Measurements from ENCODE around the gene FGGY.
"Not testable (repeated sequence)": the region's sequence is repeated elsewhere in the genome, so short reads cannot be mapped to it uniquely, and the experiment has no call there.

The FGGY gene

DNA sequence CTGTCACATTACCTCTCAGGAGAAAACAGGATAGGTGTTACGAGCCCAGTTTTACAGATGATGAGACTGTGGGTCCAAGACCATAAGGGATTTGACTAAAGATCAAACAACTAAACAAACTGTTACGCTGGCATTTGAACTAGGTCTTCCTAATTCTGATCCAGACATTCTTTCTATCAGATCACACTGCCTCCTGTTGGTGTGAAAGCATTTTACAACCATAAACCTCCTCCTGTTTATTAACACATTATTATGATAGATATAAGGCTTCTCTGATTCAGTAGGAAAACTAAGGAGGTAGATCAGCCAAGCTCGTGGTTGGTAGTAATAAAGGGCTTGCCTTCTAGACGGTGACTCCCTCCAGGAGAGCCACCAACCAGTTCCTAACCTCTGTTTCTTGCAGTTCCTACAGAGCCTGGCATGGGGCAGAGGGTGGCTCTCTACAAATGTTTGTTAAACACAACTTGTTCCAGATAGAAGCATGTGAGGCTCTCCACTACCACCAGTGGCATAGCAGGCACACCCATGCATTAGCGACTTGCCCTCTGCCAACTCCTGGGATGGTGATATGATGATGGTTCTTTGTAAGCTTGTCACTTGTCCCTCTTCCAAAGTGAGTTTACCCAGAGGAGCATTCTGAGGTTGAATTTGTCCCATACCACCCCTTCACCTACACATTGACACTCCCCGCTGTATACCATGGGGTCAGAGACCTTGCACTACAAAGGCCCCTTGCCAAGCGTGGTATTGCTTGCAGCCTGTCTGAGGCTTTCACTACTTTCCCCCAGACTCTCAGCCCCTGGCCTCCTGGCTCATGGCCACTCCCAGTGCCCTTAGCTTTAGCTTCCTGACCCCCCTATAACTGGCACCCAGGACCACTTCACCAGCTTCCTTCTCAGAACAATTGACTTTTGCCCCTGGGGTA lies 421.4 kb downstream of the FGGY start:
- peak; percentile 24 for DNase-seq

DNA sequence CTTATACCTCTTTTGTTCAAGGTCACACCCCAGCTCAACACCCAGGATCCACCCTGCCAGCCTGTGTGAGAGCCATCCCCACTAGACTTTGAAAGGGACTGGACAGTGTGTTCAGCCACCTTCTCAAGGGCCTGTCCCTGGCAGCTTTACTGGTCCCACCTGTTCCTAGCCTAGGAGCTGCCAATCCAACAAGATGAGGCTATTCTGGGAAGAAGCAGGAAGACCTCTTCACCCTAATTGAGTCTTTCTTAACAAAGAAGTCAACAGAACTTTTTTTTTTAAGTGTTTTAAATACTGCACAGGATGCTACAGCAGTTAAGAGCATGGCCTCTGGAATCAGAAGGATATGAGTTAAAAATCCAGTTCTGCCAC lies 422.1 kb downstream of the FGGY start:
- no peak for DNase-seq

GRCh38 chr1:59720326-59721115 lies 423.6 kb downstream of the FGGY start:
- DNase-seq: no peak

- DNase-seq: peak; percentile 90
Measured at GRCh38 chr1:59730302-59730701, 433.4 kb downstream of the FGGY start.

DNA sequence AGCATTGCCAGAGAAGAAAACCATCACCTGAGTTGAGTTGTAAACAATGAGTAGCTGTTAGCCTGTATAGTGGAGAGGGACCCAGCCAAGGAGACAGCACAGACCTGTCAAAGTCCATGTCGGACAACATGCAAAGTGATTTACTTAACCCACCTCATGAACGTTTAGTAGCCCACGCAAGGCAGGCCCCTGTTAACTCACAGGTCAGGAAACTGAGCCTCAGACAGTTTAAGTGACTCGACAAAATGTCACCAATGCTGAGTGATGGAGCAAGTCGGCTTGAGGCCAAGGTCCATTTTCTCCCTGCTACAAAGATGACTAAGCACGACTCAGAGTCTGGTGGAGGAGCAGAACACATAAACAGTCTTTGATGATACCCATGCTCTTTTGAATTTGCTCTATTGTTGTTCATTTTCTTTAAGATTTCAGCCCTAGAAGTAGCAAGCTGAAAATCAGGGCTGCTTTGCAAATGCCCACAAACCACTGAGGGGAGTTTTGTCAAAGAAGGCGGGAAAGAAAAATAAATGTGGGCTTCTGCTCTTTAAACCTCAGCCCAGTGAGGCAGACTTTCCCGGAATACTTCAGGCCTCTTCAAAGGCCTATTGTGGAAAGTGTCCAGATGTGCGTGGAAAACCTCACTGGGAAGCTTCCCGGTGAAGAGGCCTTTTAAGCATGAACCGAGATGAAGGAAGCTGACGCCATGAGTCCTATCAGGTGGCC lies 434.0 kb downstream of the FGGY start:
- peak; percentile 96 for DNase-seq

- peak; percentile 11 for DNase-seq
Measured at GRCh38 chr1:59731591-59731990, 434.7 kb downstream of the FGGY start.

GRCh38 chr1:59732214-59732955 lies 435.5 kb downstream of the FGGY start:
- DNase-seq: peak; percentile 32

- no peak for DNase-seq
Measured at GRCh38 chr1:59733443-59734141, 436.7 kb downstream of the FGGY start.

DNA sequence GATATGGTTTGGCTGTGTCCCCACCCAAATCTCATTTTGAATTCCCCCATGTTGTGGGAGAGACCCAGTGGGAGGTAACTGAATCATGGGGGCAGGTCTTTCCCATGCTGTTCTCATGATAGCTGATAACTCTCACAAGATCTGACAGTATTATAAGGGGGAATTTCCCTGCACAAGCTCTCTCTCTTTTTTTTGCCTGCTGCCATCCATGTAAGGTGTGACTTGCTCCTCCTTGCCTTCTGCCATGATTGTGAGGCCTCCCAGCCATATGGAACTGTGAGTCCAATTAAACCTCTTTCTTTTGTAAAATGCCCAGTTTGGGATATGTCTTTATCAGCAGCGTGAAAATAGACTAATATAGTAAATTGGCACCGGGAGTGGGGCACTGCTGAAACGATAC lies 439.0 kb downstream of the FGGY start:
- not testable (repeated sequence) for DNase-seq

DNA sequence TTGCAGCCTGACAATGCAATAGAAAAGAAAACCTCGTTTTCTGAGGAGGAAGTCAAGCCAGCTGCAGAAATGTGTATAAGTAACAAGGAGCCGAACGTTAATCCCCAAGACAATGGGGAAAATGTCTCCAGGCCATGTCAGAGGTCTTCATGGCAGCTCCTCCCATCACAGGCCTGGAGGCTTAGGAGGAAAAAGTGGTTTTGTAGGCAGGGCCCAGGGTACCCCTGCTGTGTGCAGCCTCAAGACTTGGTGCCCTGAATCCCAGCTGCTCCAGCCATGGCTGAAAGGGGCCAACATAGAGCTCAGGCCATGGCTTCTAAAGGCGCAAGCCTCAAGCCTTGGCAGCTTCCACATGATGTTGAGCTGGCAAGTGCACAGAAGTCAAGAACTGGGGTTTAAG lies 439.9 kb downstream of the FGGY start:
- DNase-seq: no peak

GRCh38 chr1:59737638-59738037 lies 440.7 kb downstream of the FGGY start:
- DNase-seq: no peak

DNA sequence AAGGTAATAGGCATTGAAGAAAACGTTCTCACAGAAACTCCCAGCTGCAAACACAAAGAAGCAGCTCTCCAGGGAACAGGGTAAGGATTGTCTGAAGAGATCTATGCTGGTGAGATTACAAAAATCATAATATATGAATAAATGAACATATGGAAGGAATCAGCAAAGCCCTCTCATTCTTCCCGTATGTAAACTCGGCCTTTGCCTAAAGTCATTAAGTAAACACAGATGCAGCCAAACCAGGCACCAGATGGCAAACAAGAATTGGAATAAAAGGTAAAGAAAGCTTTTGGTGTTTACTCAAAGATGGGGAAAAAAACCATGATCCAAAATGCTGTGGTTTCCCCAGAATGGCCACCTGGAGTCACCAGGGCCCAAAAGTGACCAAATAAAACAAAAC lies 441.3 kb downstream of the FGGY start:
- DNase-seq: peak; percentile 80

DNA sequence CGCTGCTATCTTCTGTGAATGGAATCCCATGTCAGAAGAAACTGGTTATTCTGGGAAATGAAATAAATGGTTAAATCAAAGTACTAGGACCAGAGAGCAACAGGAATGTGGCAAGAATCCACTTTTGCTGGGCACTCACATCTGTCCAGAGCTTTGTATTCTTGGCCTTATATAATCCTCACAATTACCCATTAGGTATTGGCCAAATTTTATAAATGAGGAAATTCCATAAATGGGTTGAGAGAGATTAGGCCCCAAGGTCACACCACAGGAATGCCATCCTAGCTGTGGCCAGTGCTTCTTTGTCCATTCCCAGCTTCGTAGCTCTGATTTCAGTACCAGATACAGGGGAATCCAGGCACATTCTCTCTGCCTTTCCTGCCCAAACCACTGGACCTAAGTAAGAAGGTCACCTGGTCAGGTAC lies 441.7 kb downstream of the FGGY start:
- DNase-seq: peak; percentile 87

DNA sequence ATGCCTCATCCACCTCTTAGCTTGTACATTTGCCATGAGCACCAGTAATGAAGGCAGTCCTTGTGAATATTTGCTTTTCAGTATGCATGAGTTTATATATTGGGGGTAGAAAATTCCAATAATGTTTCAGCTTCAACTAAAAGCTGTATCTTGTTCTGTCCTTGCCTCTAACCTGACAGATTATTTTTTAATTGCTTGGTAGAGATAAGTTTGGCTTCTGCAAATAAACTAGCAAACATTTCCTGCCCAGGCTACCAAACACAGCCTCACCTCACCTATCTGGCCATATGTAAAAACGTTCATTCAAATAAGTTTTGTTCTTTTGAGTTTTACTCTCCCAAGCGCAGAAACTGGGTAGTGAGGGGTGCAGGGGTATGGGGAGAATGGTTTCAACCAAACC lies 442.2 kb downstream of the FGGY start:
- DNase-seq: no peak

DNA sequence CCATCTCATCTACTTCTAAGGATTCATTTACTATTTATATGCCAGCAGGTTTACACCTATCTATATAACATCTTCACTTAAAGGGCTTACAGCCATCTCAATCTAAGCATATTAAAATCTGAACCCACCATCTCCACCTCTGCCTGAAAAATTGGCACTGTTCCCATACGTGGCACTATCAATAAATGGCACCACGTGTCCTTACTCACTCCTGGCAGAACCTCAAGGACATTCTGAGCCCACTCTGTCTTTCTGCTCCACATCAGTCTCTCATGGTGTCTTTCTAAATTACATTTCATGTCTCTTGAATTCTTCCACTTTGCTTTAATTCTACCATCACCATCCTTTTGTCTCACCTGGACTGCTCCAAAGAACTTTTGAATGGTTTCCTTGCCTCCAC lies 445.6 kb downstream of the FGGY start:
- DNase-seq: no peak

DNA sequence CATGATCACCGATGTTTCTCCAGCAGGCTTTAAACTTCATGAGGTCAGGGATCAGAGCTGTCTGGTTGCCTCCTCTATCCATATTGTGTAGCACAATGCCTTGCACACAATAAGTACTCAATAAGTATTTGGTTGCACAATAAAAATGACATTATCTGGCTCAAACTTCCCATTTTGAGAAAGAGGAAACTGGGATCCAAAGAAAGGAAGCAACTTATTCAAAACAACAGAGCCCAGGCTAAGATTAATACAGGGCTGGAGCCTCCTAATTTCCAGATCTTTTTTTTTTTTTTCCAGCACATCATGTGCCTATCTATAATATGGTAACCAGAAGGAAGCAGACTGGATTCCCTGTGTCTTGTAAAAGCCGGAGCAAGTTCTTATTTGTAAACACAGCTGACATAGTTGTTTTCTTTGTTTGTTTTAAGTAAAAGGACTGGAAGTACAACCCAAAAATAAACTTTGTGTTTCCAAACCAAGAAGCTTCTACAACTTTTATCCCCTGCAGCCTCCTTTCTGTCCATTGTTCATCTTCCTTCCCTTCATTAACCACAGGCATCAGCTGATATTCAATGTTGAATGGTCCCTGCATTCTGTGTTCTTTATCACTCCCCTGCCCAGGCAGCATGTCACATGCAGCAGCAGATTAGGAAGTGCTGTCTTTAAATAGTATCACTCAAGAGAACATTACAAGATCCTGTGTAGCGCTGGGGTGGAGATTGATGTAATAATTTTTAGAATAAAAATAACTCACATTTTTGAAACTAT lies 446.6 kb downstream of the FGGY start:
- DNase-seq: no peak

DNA sequence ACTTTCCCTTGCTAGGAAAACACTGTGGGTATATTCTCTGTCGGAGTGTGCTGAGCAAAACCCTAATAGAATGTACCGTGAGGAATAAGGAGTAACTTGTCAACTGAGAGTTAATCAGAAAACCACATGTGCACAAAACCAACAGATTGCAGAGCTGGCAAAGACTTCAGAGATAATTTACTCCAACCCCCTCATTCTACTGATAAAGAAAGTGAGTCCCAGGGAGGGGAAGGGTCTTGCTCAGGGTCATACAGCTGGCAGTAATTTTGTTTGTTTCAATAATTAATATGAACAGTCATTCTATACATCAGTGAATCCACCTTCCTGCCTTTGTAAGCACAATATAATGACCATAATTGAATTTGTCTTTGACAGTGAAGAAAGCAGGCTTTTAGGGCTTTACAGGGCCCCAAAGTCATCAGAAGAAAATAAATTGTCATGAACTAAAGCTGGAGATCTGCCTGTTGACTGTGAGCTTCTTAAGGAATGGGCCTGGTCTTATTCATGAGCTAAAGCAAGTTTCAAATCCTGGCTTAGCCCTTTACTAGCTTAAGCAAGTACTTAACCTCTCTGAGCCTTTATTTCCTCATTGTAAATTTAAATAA lies 450.6 kb downstream of the FGGY start:
- no peak for DNase-seq

DNA sequence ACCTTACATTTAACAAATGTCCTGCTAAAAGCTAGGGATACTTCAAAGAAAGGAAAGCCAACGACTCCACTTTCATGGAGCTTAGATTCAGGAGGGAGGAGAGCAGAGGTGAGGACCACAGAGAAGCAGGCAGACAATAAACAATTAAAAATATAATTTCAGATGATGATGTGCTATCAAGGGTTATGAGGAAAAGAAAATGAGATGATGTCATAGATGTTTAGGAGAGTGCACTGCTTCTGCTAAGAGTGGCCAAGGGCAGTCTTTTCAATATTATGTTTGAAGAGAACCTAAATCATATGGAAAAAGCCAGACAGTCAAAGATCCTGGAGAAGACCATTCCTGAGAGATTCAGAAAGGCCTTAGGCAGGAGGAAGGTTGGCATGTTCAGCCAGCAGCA lies 451.2 kb downstream of the FGGY start:
- no peak for DNase-seq

GRCh38 chr1:59750328-59751003 lies 453.6 kb downstream of the FGGY start:
- peak; percentile 87 for DNase-seq

GRCh38 chr1:59751004-59751395 lies 454.1 kb downstream of the FGGY start:
- DNase-seq: no peak
